ENCODE data around the gene RTKN2.

DNA sequence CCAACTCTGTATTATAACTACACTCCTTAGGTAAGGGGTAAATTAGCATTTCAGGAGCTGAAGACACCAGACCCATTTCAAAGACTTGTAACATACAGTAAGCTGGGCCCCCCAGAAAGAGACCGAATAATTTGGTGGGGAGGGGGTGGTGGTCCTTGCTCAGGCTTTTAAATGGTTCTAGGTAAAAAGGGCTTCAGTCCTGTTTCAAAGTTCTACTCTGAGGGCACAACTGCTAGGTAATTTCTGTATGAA, 73.0 kb downstream of the RTKN2 start:
- TF ChIP-seq, protein P1, sequence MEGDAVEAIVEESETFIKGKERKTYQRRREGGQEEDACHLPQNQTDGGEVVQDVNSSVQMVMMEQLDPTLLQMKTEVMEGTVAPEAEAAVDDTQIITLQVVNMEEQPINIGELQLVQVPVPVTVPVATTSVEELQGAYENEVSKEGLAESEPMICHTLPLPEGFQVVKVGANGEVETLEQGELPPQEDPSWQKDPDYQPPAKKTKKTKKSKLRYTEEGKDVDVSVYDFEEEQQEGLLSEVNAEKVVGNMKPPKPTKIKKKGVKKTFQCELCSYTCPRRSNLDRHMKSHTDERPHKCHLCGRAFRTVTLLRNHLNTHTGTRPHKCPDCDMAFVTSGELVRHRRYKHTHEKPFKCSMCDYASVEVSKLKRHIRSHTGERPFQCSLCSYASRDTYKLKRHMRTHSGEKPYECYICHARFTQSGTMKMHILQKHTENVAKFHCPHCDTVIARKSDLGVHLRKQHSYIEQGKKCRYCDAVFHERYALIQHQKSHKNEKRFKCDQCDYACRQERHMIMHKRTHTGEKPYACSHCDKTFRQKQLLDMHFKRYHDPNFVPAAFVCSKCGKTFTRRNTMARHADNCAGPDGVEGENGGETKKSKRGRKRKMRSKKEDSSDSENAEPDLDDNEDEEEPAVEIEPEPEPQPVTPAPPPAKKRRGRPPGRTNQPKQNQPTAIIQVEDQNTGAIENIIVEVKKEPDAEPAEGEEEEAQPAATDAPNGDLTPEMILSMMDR (IDR thresholded peaks at IDR 0.05) = no peak
- TF ChIP-seq POLR2A (IDR thresholded peaks at IDR 0.05) = no peak
